Naive B cell (primary cell): ENCODE results near the gene ADGRG3. TPM values are rescaled to one million over a fixed set of nuclear protein-coding genes. Genes with fewer than 3 reads are reported as not detected.

Experiments
- ATAC-seq, 2 donors: fragments of 150-1000 bp; cut with Tn5 transposase; 2 replicates each; pipeline ENCODE4 v1.10.0; 2021; ENCODE audit warnings: low read depth in 2 of 2, mild to moderate bottlenecking in 2 of 2, moderate library complexity in 2 of 2
- DNase-seq: peaks from one replicate; pipeline ENCODE4 v3.0.0; 2022
- H3K27ac Mint-ChIP-seq, 6 donors: one replicate each; pipeline ENCODE4 v1.8.0; 2020 to 2022; ENCODE audit warnings: mild to moderate bottlenecking in 6 of 6, mixed read lengths in 6 of 6, moderate library complexity in 5 of 6, inconsistent platforms in 2 of 6
- H3K27me3 Mint-ChIP-seq, 3 donors: one replicate each; pipeline ENCODE4 v1.8.0; 2021 to 2022; ENCODE audit warnings: mixed read lengths in 3 of 3, mild to moderate bottlenecking in 1 of 3
- H3K36me3 Mint-ChIP-seq, 2 donors: one replicate each; pipeline ENCODE4 v1.8.0; 2020 to 2022; ENCODE audit warnings: mixed read lengths in 2 of 2, inconsistent platforms in 1 of 2, mild to moderate bottlenecking in 1 of 2
- H3K4me1 Mint-ChIP-seq, 3 donors: one replicate each; pipeline ENCODE4 v1.8.0; 2020 to 2022; ENCODE audit warnings: mixed read lengths in 3 of 3, inconsistent platforms in 1 of 3, mild to moderate bottlenecking in 1 of 3, moderate library complexity in 1 of 3
- H3K4me3 Mint-ChIP-seq, 8 donors: one replicate each; pipeline ENCODE4 v1.8.0; 2020 to 2022; ENCODE audit warnings: mild to moderate bottlenecking in 8 of 8, mixed read lengths in 8 of 8, moderate library complexity in 8 of 8, inconsistent platforms in 2 of 8
- H3K9me3 Mint-ChIP-seq, 7 donors: one replicate each; pipeline ENCODE4 v1.8.0; 2020 to 2022; ENCODE audit warnings: mixed read lengths in 7 of 7, mild to moderate bottlenecking in 5 of 7, inconsistent platforms in 2 of 7, moderate library complexity in 1 of 7
- polyA plus RNA-seq, 6 donors: library from polyadenylated mRNA; unstranded; fragments of 300-500 nt; fragmentation: Illumina TruSeq; gene quantifications; one replicate each; pipeline ENCODE4 v1.2.3, GENCODE V29; 2021; ENCODE audit warnings: low read depth in 6 of 6

The ADGRG3 gene
- polyA plus RNA-seq, 6 donors from 2014 or later, result 0.11 to 0.55 TPM; not detected in 4

DNA sequence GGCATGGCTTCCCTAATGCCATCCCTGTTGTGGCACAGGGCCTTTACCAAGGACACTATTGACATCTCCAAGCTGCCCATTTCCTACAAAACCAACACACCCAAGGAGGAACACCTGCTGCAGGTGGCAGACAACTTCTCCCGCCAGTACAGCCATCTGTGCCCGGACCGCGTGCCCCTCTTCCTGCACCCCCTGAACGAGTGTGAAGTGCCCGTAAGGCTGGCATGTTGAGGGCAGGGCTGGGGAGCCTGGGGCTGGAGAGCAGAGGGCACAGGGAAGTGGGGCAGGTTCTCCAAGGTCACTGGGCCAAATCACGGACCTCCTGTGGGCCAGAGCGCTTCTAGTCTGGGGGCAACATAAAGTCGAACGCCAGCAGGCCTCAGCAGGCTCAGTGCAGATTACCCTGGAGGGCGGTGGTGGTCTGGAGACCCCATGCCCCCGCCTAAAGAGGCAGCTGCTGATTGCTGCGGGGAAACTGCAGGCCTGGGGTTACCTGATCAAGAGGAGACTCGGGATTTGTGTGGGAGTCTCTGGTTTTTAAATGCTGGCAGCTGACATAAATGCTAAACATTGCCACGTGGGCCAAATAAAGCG, 30.8 kb downstream of the ADGRG3 start:
- Mint-ChIP-seq H3K27me3 (no peaks in the 10 kb centered on the region), H3K9me3 (no peaks in the 10 kb centered on the region), H3K4me3 (no peak overlapping the region), H3K4me1 (peaks cover 11 to 15% (median 12%) of the 10 kb centered on the region in 3 donors), H3K36me3 (no peaks in the 10 kb centered on the region), H3K27ac (no peak overlapping the region)
- ATAC-seq, result no peak
- DNase-seq, result no peak

DNA sequence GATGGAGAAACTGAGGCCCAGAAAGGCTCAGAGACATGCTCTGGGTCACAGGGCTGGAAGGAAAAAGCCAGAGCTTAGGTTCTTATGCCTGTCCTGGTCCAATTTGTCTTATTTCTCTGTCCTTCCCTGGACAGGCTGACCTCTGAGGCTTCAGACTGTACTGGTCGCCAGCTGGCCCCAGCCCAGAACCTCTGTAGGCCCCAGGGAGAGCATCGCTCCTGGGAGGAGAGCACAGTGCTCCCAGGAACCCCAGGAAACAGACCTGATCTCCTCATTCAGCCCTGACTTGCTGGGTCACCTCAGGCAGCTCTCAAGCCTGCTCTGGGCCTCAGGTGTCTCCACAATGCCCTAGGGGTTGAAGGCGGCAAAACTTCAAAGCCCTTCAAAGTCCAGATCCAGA, 31.4 kb downstream of the ADGRG3 start:
- H3K9me3 Mint-ChIP-seq, result no peaks in the 10 kb centered on the region
- ATAC-seq, result no peak

DNA sequence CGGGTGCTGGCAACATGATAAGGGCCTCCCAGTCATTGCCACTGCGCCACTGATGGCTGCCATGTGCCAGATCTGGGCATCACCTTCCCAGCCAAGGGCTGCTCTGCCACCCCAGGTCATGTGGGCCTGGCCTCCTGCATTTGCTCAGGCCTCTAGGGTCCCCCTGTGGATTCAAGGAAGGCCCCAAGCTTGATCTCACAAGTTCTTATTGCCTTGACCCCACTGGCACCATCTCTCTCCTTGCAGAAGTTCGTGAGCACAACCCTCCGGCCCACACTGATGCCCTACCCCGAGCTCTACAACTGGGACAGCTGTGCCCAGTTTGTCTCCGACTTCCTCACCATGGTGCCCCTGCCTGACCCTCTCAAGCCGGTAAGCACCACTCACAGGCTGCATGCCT, 31.8 kb downstream of the ADGRG3 start:
- Mint-ChIP-seq H3K36me3 (no peaks in the 10 kb centered on the region), H3K9me3 (peaks cover 0 to 2% (median 0%) of the 10 kb centered on the region in 7 donors), H3K4me1 (peaks cover 6 to 7% (median 7%) of the 10 kb centered on the region in 3 donors), H3K4me3 (no peak overlapping the region), H3K27me3 (no peaks in the 10 kb centered on the region), H3K27ac (no peak overlapping the region)
- DNase-seq, result no peak
- ATAC-seq, result no peak

More for the DNA sequence above, 31.4 kb downstream of the ADGRG3 start:
- no peak for DNase-seq
- Mint-ChIP-seq H3K4me3 (no peak overlapping the region), H3K36me3 (no peaks in the 10 kb centered on the region), H3K4me1 (peaks cover 10 to 11% (median 11%) of the 10 kb centered on the region in 3 donors), H3K27ac (no peak overlapping the region), H3K27me3 (no peaks in the 10 kb centered on the region)

DNA sequence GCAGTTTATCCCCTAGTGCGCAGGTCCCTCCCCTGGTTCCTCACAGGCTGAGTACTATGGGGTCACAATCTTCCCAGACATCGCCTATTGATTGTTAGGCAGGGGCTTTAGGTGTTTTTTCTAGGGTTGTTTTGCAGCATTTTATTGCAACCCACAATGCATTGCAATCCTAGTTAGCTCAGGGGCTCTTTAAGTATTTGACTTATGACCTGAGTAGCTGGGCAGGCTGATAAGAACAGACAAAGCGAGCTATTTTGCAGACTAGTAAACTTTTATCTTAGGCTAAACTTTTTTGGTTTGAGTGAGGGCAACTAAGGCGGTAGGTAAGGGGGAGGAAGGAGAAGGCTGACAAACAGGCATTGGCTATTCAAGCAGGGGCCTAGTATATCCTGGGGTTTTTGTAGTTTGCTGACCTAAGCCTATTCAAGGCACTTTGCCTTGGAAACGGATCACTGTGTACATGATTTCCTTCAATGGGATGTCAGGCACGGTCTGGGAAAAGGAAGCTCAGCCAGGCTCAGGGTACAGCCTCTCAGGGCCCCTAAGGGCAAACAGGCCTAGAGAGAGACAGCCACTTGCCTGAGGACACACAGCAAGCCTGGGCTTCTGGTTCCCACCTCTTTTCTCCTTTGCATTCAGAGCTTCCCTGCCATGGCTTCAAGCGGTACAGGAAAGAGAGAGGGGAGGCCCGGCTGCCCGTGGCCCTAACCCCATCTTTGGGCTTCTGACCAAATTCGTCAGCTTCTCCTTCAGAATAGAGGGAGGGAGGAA, 32.9 kb downstream of the ADGRG3 start:
- ATAC-seq (no peak), DNase-seq (no peak)
- no peaks in the 10 kb centered on the region for H3K36me3 Mint-ChIP-seq
- peaks cover 0 to 6% (median 0%) of the 10 kb centered on the region in 3 donors for H3K27me3 Mint-ChIP-seq
- H3K4me1 Mint-ChIP-seq, result no peaks in the 10 kb centered on the region
- H3K4me3 Mint-ChIP-seq, result no peak overlapping the region
- peaks cover 0 to 2% (median 0%) of the 10 kb centered on the region in 7 donors for H3K9me3 Mint-ChIP-seq
- H3K27ac Mint-ChIP-seq, result peak overlapping the region in 1 of 6 donors; percentile 11

DNA sequence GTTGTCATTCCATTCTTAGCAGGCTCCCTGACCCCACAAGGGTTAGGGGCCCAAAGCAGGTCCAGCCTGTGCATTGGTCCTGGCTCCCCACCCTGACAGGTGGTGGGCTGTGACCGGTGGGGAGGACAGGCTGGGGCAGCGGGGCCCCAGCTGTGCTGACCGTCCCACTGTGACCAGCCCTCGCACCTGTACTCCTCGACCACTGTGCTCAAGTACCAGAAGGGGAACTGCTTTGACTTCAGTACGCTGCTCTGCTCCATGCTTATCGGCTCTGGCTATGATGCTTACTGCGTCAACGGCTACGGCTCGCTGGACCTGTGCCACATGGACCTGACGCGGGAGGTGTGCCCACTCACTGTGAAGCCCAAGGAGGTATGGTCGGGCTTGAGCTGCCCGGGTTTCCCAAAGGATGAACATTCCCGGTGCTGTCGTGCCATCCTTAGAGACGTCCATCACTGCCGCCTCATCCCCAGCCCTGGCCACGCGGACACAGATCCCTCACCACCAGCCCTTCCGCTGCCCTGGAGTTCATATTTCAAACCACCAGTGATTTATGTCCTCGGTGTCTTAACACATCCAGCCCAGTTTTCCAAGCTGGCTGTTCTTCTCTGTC, 33.8 kb downstream of the ADGRG3 start:
- H3K36me3 Mint-ChIP-seq, result peaks cover 0 to 5% of the 10 kb centered on the region in 2 donors
- no peak overlapping the region for H3K4me3 Mint-ChIP-seq
- H3K27me3 Mint-ChIP-seq, result peaks cover 0 to 14% (median 8%) of the 10 kb centered on the region in 3 donors
- H3K9me3 Mint-ChIP-seq, result peaks cover 0 to 4% (median 0%) of the 10 kb centered on the region in 7 donors
- ATAC-seq, result no peak
- no peak for DNase-seq
- H3K27ac Mint-ChIP-seq, result no peak overlapping the region
- H3K4me1 Mint-ChIP-seq, result peaks cover 0 to 3% (median 0%) of the 10 kb centered on the region in 3 donors

DNA sequence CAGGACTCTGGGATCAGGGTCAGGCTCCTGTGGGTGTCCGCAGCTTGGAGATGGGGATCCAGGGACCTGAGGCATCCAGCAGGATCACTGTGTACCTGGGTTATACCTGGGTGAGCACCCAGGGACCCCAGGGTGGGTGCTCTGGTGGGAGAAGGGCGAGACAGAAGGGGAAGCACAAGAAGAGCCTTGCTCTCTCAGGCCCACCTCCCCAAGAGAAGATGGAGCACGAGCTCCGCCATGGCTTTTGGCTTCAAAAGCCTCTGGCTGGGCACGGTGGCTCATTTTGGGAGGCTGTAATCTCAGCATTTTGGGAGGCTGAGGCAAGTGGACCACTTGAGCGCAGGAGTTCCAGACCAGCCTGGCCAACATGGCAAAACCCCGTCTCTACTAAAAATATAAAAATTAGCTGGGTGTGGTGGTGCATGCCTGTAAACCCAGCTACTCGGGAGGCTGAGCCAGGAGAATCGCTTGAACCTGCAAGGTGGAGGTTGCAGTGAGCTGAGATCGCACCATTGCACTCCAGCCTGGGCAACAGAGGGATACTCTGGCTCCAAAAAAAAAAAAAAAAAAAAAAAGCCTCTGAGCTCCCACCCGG, 35.4 kb downstream of the ADGRG3 start:
- no peak for DNase-seq
- peaks cover 0 to 19% (median 14%) of the 10 kb centered on the region in 3 donors for H3K27me3 Mint-ChIP-seq
- H3K9me3 Mint-ChIP-seq, result peaks cover 0 to 5% (median 0%) of the 10 kb centered on the region in 7 donors
- H3K4me3 Mint-ChIP-seq, result no peak overlapping the region
- no peak overlapping the region for H3K27ac Mint-ChIP-seq
- H3K4me1 Mint-ChIP-seq, result peaks cover 0 to 5% (median 0%) of the 10 kb centered on the region in 3 donors
- H3K36me3 Mint-ChIP-seq, result peaks cover 0 to 8% of the 10 kb centered on the region in 2 donors
- ATAC-seq, result no peak

DNA sequence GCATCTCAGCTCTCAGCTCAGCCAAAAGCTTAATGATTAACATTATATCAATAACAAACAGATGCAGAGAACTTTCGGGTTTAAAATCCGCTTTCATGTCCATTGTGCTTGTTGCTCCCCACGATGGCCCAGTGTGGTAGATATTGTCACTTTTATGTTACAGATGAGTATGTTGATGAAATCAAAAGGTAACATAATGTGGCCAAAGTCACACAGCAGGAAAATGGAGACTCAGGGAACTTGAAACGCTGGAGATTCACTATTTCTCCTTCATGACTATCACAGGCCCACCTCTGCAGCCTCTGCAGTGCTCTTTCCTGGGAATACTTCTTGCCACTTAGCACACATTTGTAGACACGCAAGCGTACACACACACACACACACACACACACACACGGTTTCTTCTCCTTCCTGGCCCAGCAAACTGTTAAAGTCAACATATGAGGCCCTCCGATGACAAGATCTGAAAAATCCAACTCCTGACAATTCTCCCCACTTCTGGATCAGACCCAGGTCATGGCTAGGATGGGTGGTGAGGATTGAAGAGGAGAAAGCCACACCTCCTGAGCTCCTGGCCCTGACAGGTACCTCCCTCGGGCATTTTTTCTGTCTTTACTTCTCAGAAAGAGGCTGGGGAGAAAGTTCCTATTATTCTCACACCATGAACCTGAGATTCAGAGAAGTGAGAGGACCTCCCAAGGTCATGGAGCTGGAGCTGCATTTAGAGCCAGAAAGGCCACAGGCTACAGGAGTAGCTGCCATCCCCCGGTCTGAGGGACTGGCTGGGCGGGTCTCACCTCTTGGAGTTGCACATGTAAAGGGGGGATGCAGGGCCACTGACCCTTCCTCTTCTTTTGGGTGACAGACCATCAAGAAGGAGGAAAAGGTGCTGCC, 36.2 kb downstream of the ADGRG3 start:
- peaks cover 0 to 8% of the 10 kb centered on the region in 2 donors for H3K36me3 Mint-ChIP-seq
- peaks cover 0 to 5% (median 0%) of the 10 kb centered on the region in 3 donors for H3K4me1 Mint-ChIP-seq
- H3K27ac Mint-ChIP-seq, result no peak overlapping the region
- peaks cover 0 to 5% (median 0%) of the 10 kb centered on the region in 7 donors for H3K9me3 Mint-ChIP-seq
- H3K4me3 Mint-ChIP-seq, result no peak overlapping the region
- H3K27me3 Mint-ChIP-seq, result peaks cover 0 to 19% (median 14%) of the 10 kb centered on the region in 3 donors
- no peak for ATAC-seq
- no peak for DNase-seq

DNA sequence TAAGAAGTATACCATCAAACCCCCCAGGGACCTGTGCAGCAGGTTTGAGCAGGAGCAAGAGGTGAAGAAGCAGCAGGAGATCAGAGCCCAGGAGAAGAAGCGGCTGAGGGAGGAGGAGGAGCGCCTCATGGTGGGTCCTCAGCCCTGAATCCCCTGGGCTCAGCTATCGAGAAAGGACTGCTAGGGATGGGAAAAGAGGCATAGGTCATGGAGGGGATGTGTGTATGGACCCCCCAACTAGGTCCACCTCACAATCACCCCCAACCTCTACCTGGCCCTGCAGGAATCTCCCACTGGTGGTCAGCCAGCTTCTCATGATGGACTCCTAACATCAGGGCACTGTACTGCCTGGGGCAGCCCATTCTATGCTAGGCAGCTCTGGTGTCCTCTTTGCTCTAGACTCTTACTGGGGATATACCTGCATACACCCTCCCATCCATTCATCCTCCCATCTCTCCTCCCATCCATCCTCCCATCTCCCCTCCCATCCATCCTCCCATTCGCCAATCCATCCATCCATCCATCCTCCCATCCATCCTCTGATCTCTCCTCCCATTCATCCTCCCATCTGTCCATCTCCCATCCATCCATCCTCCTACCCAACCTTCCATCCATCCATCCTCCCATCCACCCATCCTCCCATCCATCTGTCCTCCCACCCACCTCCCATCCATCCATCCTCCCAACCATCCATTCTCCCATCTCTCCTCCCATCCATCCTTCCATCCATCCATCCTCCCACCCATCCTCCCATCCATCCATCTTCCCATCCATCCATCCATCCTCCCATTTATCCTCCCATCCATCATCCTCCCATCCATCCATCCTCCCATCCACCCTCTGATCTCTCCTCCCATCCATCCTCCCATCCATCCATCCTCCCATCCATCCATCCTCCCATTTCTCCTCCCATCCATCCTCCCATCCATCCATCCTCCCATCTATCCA, 37.1 kb downstream of the ADGRG3 start:
- DNase-seq, result no peak
- peak overlapping the region in 1 of 6 donors; percentile 79 for H3K27ac Mint-ChIP-seq
- peaks cover 0 to 5% (median 0%) of the 10 kb centered on the region in 3 donors for H3K4me1 Mint-ChIP-seq
- no peak for ATAC-seq
- no peak overlapping the region for H3K4me3 Mint-ChIP-seq
- H3K27me3 Mint-ChIP-seq, result peaks cover 0 to 19% (median 14%) of the 10 kb centered on the region in 3 donors
- H3K9me3 Mint-ChIP-seq, result peaks cover 0 to 5% (median 0%) of the 10 kb centered on the region in 7 donors
- peaks cover 0 to 8% of the 10 kb centered on the region in 2 donors for H3K36me3 Mint-ChIP-seq

DNA sequence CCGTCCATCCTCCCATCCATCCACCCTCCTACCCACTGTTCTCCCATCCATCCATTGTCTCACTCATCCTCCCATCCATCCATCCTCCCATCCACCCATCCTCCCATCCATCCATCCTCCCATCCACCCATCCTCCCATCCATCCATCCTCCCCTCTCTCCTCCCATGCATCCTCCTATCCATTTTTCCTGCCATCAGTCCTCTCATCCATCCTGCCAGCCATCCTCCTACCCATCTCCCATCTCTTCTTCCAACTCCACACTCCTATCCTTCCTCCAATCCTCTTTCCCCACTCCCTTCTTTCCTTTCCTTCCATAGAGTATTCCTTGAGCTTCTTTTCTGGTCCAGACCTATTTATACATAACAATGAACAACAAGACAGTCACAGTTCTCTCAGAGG, 38.6 kb downstream of the ADGRG3 start:
- Mint-ChIP-seq H3K36me3 (peaks cover 0 to 8% of the 10 kb centered on the region in 2 donors), H3K9me3 (peaks cover 0 to 5% (median 0%) of the 10 kb centered on the region in 7 donors), H3K4me1 (peaks cover 0 to 5% (median 0%) of the 10 kb centered on the region in 3 donors), H3K27me3 (peaks cover 0 to 19% (median 14%) of the 10 kb centered on the region in 3 donors), H3K4me3 (no peak overlapping the region), H3K27ac (no peak overlapping the region)
- no peak for DNase-seq
- ATAC-seq, result no peak

DNA sequence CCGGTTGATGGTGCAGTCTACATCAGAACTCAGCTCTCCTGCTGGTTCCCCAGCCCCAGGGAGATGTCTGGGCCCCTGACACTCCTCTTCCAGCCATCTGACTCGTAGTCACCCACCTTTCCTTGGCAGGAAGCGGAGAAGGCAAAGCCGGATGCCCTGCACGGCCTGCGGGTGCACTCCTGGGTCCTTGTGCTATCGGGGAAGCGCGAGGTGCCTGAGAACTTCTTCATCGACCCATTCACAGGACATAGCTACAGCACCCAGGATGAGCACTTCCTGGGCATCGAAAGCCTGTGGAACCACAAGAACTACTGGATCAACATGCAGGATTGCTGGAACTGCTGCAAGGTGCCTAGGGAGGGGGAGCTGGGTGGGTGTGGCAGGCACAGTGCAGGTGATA, 39.2 kb downstream of the ADGRG3 start:
- Mint-ChIP-seq H3K36me3 (peaks cover 0 to 8% of the 10 kb centered on the region in 2 donors), H3K27ac (no peak overlapping the region), H3K4me1 (peaks cover 0 to 5% (median 0%) of the 10 kb centered on the region in 3 donors), H3K27me3 (peaks cover 0 to 19% (median 14%) of the 10 kb centered on the region in 3 donors), H3K4me3 (no peak overlapping the region), H3K9me3 (peaks cover 0 to 5% (median 0%) of the 10 kb centered on the region in 7 donors)
- no peak for DNase-seq
- ATAC-seq, result no peak

DNA sequence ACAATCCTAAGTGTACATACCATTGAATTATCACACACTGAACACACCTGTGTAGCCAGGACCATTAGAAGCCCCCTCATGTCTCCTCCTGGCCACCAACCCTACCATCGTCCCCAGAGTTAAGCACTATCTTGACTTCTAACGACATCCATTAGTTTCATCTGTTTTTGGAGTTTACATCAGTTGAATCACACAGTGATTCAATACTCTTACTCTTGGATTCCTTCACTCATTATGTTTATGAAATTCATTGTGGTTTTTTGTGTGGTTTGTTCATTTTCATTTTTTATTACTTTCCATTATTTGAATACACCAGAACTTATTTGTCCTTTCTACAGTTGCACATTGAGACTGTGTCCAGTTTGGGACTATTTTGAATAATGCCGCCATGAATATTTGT, 40.1 kb downstream of the ADGRG3 start:
- peaks cover 0 to 5% (median 0%) of the 10 kb centered on the region in 7 donors for H3K9me3 Mint-ChIP-seq
- no peak for ATAC-seq
- no peak overlapping the region for H3K27ac Mint-ChIP-seq
- H3K36me3 Mint-ChIP-seq, result peaks cover 0 to 8% of the 10 kb centered on the region in 2 donors
- no peak overlapping the region for H3K4me3 Mint-ChIP-seq
- H3K4me1 Mint-ChIP-seq, result peaks cover 0 to 5% (median 0%) of the 10 kb centered on the region in 3 donors
- peaks cover 0 to 19% (median 14%) of the 10 kb centered on the region in 3 donors for H3K27me3 Mint-ChIP-seq
- no peak for DNase-seq
